NB4 (cell line): ENCODE results near the gene ABLIM1.

Experiments
- POLR2A ChIP-seq: IDR thresholded peaks from 2 replicates; pipeline ENCODE4 v1.6.1; 2011; ENCODE audit warnings: mild to moderate bottlenecking; ENCODE audit not compliant: insufficient read length; ENCODE audit errors: extremely low read depth
- TF ChIP-seq, protein P1 (sequence below): IDR thresholded peaks from one replicate; pipeline ENCODE4 v1.5.1; 2012; ENCODE audit warnings: low read depth, low read length

GRCh38 chr10:114442091-114442630, 215.9 kb downstream of the ABLIM1 start:
- no peak for TF ChIP-seq POLR2A
- TF ChIP-seq, protein P1, sequence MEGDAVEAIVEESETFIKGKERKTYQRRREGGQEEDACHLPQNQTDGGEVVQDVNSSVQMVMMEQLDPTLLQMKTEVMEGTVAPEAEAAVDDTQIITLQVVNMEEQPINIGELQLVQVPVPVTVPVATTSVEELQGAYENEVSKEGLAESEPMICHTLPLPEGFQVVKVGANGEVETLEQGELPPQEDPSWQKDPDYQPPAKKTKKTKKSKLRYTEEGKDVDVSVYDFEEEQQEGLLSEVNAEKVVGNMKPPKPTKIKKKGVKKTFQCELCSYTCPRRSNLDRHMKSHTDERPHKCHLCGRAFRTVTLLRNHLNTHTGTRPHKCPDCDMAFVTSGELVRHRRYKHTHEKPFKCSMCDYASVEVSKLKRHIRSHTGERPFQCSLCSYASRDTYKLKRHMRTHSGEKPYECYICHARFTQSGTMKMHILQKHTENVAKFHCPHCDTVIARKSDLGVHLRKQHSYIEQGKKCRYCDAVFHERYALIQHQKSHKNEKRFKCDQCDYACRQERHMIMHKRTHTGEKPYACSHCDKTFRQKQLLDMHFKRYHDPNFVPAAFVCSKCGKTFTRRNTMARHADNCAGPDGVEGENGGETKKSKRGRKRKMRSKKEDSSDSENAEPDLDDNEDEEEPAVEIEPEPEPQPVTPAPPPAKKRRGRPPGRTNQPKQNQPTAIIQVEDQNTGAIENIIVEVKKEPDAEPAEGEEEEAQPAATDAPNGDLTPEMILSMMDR = no peak
